HEK293T (cell line): Measurements from ENCODE around the gene RNF150.

ENCODE experiments used
- CTCF ChIA-PET: fragments of 350-600 bp; formaldehyde crosslinking; extraction: SDS; loops from one replicate; lab custom pipeline; 2021; ENCODE audit warnings: antibody characterized with exemption, inconsistent platforms; lab: Yijun Ruan, JAX
- POLR2A ChIA-PET: fragments of 350-600 bp; formaldehyde crosslinking; extraction: SDS; loops from one replicate; lab custom pipeline; 2020; ENCODE audit warnings: antibody characterized with exemption, inconsistent platforms; lab: Yijun Ruan, JAX
- DNase-seq: peaks from one replicate; pipeline ENCODE4 v3.0.0; 2012; ENCODE audit warnings: mixed read lengths; ENCODE audit errors: extremely low spot score
- ARNT ChIP-seq: fragments of 450-650 bp; IDR thresholded peaks from 2 replicates; pipeline ENCODE4 v1.6.1; 2017; ENCODE audit warnings: mild to moderate bottlenecking
- BHLHE40 ChIP-seq: fragments of 450-650 bp; IDR thresholded peaks from 2 replicates; pipeline ENCODE4 v1.6.1; 2016; ENCODE audit warnings: mild to moderate bottlenecking, moderate library complexity, borderline replicate concordance
- CTBP1 ChIP-seq: fragments of 450-650 bp; IDR thresholded peaks from 2 replicates; pipeline ENCODE4 v1.6.1; 2016; ENCODE audit warnings: borderline replicate concordance
- ELF4 ChIP-seq: fragments of 450-650 bp; IDR thresholded peaks from 2 replicates; pipeline ENCODE4 v1.6.1; 2017; ENCODE audit warnings: antibody characterized with exemption
- FOXA1 ChIP-seq: fragments of 450-650 bp; IDR thresholded peaks from 2 replicates; pipeline ENCODE4 v1.6.1; 2016; ENCODE audit warnings: mild to moderate bottlenecking
- FOXK2 ChIP-seq: fragments of 450-650 bp; IDR thresholded peaks from 2 replicates; pipeline ENCODE4 v1.6.1; 2016; ENCODE audit warnings: mild to moderate bottlenecking
- FOXM1 ChIP-seq: fragments of 450-650 bp; IDR thresholded peaks from 2 replicates; pipeline ENCODE4 v1.6.1; 2017; ENCODE audit warnings: mild to moderate bottlenecking, borderline replicate concordance
- HDGF ChIP-seq: fragments of 450-650 bp; IDR thresholded peaks from 2 replicates; pipeline ENCODE4 v1.6.1; 2017; ENCODE audit warnings: antibody characterized with exemption, borderline replicate concordance
- L3MBTL2 ChIP-seq: fragments of 450-650 bp; conservative IDR thresholded peaks from 2 replicates; pipeline ENCODE4 v1.6.1; 2016; ENCODE audit warnings: mild to moderate bottlenecking
- LEF1 ChIP-seq: fragments of 450-650 bp; IDR thresholded peaks from 2 replicates; pipeline ENCODE4 v1.6.1; 2017; ENCODE audit warnings: mild to moderate bottlenecking, borderline replicate concordance
- NFRKB ChIP-seq: fragments of 450-650 bp; IDR thresholded peaks from 2 replicates; pipeline ENCODE4 v1.6.1; 2016; ENCODE audit warnings: mild to moderate bottlenecking, moderate library complexity
- SP1 ChIP-seq: fragments of 450-650 bp; IDR thresholded peaks from 2 replicates; pipeline ENCODE4 v1.6.1; 2017
- SUZ12 ChIP-seq: fragments of 450-650 bp; IDR thresholded peaks from 2 replicates; pipeline ENCODE4 v1.6.1; 2016; ENCODE audit warnings: mild to moderate bottlenecking
- TARDBP ChIP-seq: fragments of 450-650 bp; IDR thresholded peaks from 2 replicates; pipeline ENCODE4 v1.6.1; 2016
- ZNF384 ChIP-seq: fragments of 450-650 bp; IDR thresholded peaks from 2 replicates; pipeline ENCODE4 v1.6.1; 2016
- TF ChIP-seq, protein P1 (sequence below): fragments of 450-650 bp; IDR thresholded peaks from 2 replicates; pipeline ENCODE4 v1.6.1; 2016

Gene RNF150

DNA sequence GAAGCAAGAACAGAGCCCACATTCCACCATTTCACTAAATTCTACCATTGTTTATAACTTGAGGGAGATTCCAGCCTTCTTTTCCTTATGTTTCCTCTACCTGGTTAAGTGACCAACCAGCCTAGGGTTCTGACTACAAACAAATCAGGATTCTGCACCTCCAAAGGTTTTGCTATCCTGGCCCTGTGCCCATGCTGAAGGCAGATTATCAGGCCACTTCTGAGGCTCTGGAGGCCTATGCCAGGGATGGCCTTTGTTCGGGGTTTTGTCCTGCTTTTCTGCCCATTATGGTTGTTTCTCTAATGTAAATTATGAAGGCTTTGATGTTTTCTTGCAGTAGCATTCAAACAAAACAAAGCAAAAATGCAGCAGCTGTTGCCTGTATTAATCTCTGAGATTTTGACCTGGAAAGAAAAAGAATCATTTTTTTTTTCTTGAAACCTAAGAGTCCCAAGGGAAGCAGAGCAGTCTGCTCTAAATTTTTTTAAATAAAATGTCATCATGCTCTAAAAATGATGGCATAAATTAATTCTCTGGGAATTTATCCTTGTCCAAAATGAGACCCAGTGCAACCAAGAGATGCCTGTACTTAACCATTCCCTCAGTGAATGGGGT lies 55.6 kb downstream of the RNF150 start:
- TF ChIP-seq ZNF384 (no peak), SP1 (no peak), TARDBP (no peak), L3MBTL2 (no peak), HDGF (no peak), LEF1 (no peak), SUZ12 (no peak), NFRKB (no peak), CTBP1 (no peak), ARNT (no peak), ELF4 (no peak), BHLHE40 (no peak), FOXK2 (no peak), FOXA1 (no peak), FOXM1 (no peak)
- TF ChIP-seq, protein P1, sequence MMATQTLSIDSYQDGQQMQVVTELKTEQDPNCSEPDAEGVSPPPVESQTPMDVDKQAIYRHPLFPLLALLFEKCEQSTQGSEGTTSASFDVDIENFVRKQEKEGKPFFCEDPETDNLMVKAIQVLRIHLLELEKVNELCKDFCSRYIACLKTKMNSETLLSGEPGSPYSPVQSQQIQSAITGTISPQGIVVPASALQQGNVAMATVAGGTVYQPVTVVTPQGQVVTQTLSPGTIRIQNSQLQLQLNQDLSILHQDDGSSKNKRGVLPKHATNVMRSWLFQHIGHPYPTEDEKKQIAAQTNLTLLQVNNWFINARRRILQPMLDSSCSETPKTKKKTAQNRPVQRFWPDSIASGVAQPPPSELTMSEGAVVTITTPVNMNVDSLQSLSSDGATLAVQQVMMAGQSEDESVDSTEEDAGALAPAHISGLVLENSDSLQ, result no peak
- no peak for DNase-seq
- ChIA-PET CTCF (no interaction called here), POLR2A (no interaction called here)

DNA sequence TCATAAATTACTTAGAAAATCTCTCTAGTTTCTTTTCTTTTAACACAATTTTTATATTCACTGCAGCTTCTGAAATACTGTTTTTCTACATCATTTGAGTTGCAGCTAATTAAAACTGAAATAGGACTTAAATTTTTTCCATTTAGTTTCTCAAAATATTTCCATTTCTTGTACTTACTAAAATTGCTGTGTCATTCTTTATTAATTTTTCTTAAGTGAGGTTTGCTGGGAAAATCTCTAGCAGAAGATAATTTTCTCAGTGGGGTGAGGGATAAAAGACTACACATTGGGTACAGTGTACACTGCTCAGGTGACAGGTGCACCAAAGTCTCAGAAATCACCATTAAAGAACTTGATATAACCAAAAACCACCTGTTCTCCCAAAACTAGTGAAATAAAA lies 57.7 kb downstream of the RNF150 start:
- no peak for DNase-seq
- TF ChIP-seq NFRKB (no peak), SP1 (no peak), SUZ12 (no peak), BHLHE40 (no peak), FOXK2 (no peak), FOXA1 (no peak), HDGF (no peak)
- ChIA-PET CTCF (no interaction called here), POLR2A (no interaction called here)

DNA sequence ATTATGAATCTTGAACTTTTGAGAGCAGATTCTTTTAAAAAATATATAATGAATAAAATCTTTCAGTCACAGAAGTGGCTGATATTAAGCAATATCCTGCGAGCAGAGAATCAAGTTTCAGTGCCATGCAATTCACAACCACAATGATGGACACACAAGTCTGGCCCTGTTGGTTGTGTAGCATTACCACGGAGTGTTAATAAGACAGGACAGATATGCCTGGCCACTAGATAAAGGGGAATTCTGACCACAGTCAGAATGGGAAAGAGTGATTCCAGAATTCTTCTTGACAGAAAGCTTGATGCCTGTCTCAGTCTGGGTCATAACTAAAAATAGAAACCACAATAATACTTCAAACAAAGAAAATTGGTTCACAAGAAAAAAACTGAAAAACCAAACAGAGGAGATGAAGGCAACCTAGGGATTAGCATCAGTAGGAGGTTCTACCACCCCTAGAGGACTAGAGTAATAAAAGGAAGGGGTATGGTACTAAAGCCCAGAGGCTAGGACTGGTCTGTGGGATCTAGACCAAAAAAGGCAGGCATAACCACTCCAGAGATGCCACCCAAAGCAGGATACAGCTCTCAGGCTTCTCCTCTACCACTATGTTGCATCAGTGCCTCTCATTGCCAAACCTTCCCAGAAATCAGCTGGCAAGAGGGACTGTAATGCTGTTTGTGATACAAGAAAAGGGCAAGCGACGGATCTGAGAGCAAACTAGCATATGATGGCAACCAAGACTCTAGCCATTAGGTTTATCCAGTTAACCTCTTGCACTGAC lies 59.0 kb downstream of the RNF150 start:
- ChIA-PET POLR2A (no interaction called here), CTCF (no interaction called here)
- DNase-seq, result no peak
- TF ChIP-seq NFRKB (no peak), SP1 (no peak), ZNF384 (no peak), FOXK2 (no peak), FOXA1 (no peak), BHLHE40 (no peak), SUZ12 (no peak), HDGF (no peak), CTBP1 (no peak), FOXM1 (no peak), TARDBP (no peak), LEF1 (no peak), ELF4 (no peak), L3MBTL2 (no peak)
- TF ChIP-seq, protein P1, result no peak

DNA sequence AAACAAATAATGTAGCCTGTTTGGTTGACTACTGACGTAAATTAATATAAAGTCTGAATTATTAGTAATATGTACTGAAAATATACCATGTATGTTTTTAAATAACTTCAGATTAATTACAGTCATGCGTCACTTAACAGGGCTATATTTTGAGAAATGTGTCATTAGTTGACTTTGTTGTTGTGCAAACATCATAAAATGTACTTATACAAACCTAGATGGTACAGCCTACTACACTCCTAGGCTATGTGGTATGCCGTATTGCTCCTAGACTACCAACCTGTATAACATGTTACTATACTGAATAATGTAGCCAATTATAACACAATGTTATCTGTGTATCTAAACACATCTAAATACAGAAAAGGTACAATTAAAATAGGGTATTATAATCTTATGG lies 66.6 kb downstream of the RNF150 start:
- DNase-seq, result no peak
- POLR2A ChIA-PET, result no interaction called here
- CTCF ChIA-PET, result interaction anchor here (0.6 kb wide), 1 partner anchor 14 kb away, joined by 3 read pairs; no protein-coding TSS in a partner anchor
- no peak for TF ChIP-seq SP1
- TF ChIP-seq BHLHE40, result no peak
- TF ChIP-seq ELF4, result no peak
- TF ChIP-seq FOXK2, result no peak
- TF ChIP-seq, protein P1, result no peak
- no peak for TF ChIP-seq SUZ12
- TF ChIP-seq FOXM1, result no peak
- TF ChIP-seq TARDBP, result no peak
- TF ChIP-seq HDGF, result no peak
- no peak for TF ChIP-seq ARNT
- no peak for TF ChIP-seq NFRKB
- TF ChIP-seq CTBP1, result no peak
- TF ChIP-seq L3MBTL2, result no peak
- TF ChIP-seq FOXA1, result no peak
- no peak for TF ChIP-seq ZNF384

DNA sequence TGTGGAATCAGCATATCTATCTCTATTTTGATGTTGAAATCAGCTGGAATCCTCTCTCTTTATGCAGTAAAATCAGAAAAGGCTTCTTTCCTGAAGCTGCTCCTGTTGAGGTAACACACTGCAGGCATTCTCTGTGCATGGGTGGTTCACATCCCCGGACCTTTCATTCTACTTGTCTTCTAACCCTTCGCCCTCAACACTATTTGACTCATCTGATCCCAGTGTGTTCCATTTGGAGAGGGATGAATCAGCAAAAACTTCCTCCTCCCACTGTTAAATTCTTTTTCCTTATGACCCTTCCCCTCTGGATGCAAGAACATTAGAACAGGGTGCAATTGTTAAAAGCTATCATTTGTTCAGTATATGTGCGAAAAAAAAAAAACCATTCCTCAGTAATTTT lies 67.4 kb downstream of the RNF150 start:
- TF ChIP-seq BHLHE40 (no peak), ARNT (no peak), SP1 (no peak), FOXA1 (no peak), FOXK2 (no peak), ELF4 (no peak), NFRKB (no peak)
- TF ChIP-seq, protein P1, result no peak
- CTCF ChIA-PET, result interaction anchor here (0.6 kb wide), 1 partner anchor 13 kb away, joined by 3 read pairs; no protein-coding TSS in a partner anchor
- POLR2A ChIA-PET, result no interaction called here
- no peak for DNase-seq
